Ascending aorta (tissue), 2 donors: ENCODE results near the gene CDHR5. TPM values are rescaled to one million over a fixed set of nuclear protein-coding genes. Genes with fewer than 3 reads are reported as not detected.
A peak's percentile ranks its signal among the peaks of the same experiment; 100 is the strongest.

Experiments used
- DNase-seq, 2 donors: peaks; one replicate each; pipeline ENCODE4 v3.0.0-alpha.2; 2019; ENCODE audit warnings: low spot score in 2 of 2
- H3K27ac ChIP-seq, 2 donors: fragments of 200-600 bp; sonication (generic); one replicate each; pipeline ENCODE4 v1.5.1; 2016 to 2017; ENCODE audit warnings: mild to moderate bottlenecking in 1 of 2
- H3K27me3 ChIP-seq: fragments of 200-600 bp; sonication (generic); one replicate; pipeline ENCODE4 v1.5.1; 2017
- H3K36me3 ChIP-seq, 2 donors: fragments of 200-600 bp; sonication (generic); one replicate each; pipeline ENCODE4 v1.5.1; 2016
- H3K4me1 ChIP-seq, 2 donors: fragments of 200-600 bp; sonication (generic); one replicate each; pipeline ENCODE4 v1.5.1; 2016 to 2017; ENCODE audit warnings: mild to moderate bottlenecking in 1 of 2
- H3K4me3 ChIP-seq, 2 donors: fragments of 200-600 bp; sonication (generic); one replicate each; pipeline ENCODE4 v1.5.1; 2016 to 2017; ENCODE audit warnings: mild to moderate bottlenecking in 1 of 2
- H3K9me3 ChIP-seq, 2 donors: fragments of 200-600 bp; sonication (generic); one replicate each; pipeline ENCODE4 v1.5.1; 2016
- intact Hi-C: fragments of 100-400 bp; cut with DNase I; formaldehyde crosslinking; loops from one replicate; pipeline ENCODE4 v1.15.1; 2023
- total RNA-seq: library from RNA; depleted of rRNA; stranded (reverse); fragments of >200 nt; gene quantifications from one replicate; pipeline ENCODE4 v1.1.0, GENCODE V29; 2016
- TF ChIP-seq, protein P1 (sequence below), 3 experiments: fragments of 200-600 bp in 2 of 3; fragments of 450-650 bp in 1 of 3; sonication (generic) in 2 of 3; IDR thresholded peaks; one replicate each; pipeline ENCODE4 v1.5.1; 2016 to 2019; ENCODE audit warnings: antibody characterized with exemption in 3 of 3, mild to moderate bottlenecking in 1 of 3, moderate library complexity in 1 of 3

The CDHR5 gene
- total RNA-seq, 1 donor from 2014 or later: 5.0 TPM

DNA sequence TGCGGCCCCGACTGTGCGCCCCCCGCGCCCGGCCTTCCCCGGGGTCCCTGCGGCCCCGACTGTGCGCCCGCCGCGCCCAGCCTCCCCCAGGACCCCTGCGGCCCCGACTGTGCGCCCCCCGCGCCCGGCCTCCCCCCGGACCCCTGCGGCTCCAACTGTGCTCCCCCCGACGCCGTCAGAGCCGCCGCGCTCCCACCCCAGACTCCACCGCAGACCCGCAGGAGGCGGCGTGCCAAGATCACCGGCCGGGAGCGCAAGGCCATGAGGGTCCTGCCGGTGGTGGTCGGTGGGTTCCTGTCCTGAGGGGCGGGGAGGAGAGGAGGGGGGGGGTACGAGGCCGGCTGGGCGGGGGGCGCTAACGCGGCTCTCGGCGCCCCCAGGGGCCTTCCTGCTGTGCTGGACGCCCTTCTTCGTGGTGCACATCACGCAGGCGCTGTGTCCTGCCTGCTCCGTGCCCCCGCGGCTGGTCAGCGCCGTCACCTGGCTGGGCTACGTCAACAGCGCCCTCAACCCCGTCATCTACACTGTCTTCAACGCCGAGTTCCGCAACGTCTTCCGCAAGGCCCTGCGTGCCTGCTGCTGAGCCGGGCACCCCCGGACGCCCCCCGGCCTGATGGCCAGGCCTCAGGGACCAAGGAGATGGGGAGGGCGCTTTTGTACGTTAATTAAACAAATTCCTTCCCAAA lies 15.4 kb upstream of the CDHR5 start:
- intact Hi-C loops: no loop called here
- Histone ChIP-seq H3K4me1 (peaks cover 9% of the 10 kb centered on the region in 2 donors), H3K27me3 (no peaks in the 10 kb centered on the region), H3K36me3 (peaks cover 8 to 18% of the 10 kb centered on the region in 2 donors), H3K9me3 (no peaks in the 10 kb centered on the region), H3K4me3 (no peak overlapping the region), H3K27ac (no peak overlapping the region)
- TF ChIP-seq, protein P1, sequence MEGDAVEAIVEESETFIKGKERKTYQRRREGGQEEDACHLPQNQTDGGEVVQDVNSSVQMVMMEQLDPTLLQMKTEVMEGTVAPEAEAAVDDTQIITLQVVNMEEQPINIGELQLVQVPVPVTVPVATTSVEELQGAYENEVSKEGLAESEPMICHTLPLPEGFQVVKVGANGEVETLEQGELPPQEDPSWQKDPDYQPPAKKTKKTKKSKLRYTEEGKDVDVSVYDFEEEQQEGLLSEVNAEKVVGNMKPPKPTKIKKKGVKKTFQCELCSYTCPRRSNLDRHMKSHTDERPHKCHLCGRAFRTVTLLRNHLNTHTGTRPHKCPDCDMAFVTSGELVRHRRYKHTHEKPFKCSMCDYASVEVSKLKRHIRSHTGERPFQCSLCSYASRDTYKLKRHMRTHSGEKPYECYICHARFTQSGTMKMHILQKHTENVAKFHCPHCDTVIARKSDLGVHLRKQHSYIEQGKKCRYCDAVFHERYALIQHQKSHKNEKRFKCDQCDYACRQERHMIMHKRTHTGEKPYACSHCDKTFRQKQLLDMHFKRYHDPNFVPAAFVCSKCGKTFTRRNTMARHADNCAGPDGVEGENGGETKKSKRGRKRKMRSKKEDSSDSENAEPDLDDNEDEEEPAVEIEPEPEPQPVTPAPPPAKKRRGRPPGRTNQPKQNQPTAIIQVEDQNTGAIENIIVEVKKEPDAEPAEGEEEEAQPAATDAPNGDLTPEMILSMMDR (IDR thresholded peaks at IDR 0.05): no peak
- DNase-seq: no peak

- TF ChIP-seq, protein P1 (IDR thresholded peaks at IDR 0.05): no peak
- intact Hi-C loops: no loop called here
- no peak for DNase-seq
- Histone ChIP-seq H3K27me3 (no peaks in the 10 kb centered on the region), H3K4me3 (no peak overlapping the region), H3K27ac (no peak overlapping the region), H3K36me3 (peaks cover 8 to 15% of the 10 kb centered on the region in 2 donors), H3K4me1 (peaks cover 9% of the 10 kb centered on the region in 2 donors), H3K9me3 (no peaks in the 10 kb centered on the region)
Measured at GRCh38 chr11:639332-639955, 14.7 kb upstream of the CDHR5 start.

DNA sequence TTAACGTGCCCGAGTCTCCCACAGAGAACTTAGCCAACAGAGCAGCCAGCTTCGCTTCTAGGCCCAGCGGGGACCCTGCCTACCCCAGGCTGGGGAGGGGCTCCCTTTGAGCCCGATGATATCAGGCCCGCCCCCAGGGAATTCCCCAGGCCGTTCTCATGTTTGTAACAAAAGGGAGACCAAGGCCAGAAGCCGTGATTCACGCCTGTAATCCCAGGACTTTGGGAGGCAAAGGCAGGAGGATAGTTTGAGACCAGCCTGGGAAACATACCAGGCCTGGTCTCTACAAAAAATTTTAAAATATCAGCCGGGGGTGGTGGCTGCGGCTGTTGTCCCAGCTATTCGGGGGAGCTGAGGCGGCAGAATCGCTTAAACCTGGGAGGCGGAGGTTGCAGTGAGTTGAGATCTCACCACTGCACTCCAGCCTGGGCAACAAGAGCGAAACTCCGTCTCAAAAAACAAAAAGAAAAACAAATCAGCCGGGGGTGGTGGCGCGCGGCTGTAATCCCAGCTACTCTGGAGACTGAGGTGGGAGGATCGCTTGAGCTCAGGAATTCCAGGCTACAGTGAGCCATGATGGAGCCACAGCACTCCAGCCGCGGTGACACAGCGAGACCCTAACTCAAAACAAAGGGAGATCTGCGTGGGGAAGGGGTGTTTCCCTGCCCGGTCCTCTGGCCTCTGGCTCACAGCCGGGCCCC lies 14.0 kb upstream of the CDHR5 start:
- TF ChIP-seq, protein P1 (IDR thresholded peaks at IDR 0.05): no peak
- no peaks in the 10 kb centered on the region for H3K27me3 ChIP-seq
- H3K9me3 ChIP-seq: no peaks in the 10 kb centered on the region
- peaks cover 9% of the 10 kb centered on the region in 2 donors for H3K4me1 ChIP-seq
- no peak overlapping the region for H3K4me3 ChIP-seq
- no peak overlapping the region for H3K27ac ChIP-seq
- H3K36me3 ChIP-seq: peaks cover 5 to 9% of the 10 kb centered on the region in 2 donors
- intact Hi-C loops: no loop called here
- no peak for DNase-seq

DNA sequence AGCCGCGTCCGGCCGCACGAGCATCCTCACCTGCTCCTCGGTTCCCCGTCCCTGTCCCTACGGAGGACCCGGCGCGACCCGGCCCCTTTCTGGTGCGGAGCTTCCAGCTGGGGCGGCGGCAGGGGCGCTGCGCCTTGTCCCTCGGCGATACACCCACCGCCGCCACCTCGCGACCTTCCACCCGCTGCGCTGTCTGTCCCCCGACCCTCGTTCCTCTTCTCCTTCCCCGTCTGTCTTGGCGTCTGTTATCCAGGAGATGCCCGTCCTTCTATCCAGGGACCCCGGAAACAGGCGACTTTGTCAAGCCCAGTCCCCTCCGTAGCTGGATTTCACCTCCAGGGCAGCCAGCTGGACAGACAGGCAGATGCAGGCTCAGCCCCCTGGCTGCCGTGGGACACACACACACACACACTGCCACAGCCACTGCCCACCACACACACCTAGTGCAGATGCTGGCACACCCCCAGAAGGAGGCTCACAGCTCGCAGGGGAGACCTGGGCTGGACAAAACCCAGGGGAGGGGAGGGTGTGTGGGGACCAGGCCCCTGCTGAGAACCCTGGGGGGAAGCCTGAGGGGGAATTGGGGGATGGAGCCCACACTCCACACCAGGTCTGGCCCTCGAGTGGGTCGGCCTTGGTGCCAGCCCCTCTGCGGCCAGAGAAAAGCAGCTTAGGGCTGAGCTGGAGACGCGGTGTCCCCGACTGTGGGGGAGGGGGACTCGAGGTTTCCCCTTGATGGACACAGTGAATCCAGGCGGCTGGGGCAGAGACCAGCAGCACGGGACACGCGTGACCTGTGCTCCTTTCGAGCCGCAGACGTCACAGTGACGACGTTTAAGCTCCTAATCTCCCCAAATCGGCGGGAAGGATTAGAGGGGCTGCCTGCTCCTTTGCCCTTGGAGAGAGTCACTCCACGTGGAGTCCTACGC lies 13.1 kb upstream of the CDHR5 start:
- Histone ChIP-seq H3K36me3 (peaks cover 3 to 5% of the 10 kb centered on the region in 2 donors), H3K27ac (no peak overlapping the region), H3K27me3 (no peaks in the 10 kb centered on the region), H3K4me1 (peaks cover 9% of the 10 kb centered on the region in 2 donors), H3K4me3 (peak overlapping the region; percentile 37 to 59), H3K9me3 (no peaks in the 10 kb centered on the region)
- TF ChIP-seq, protein P1 (IDR thresholded peaks at IDR 0.05): no peak
- intact Hi-C loops: no loop called here
- DNase-seq: no peak

DNA sequence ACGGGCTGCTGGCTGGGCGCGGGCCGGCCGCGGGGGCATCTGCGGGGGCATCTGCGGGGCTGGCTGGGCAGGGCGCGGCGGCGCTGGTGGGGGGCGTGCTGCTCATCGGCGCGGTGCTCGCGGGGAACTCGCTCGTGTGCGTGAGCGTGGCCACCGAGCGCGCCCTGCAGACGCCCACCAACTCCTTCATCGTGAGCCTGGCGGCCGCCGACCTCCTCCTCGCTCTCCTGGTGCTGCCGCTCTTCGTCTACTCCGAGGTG lies 12.5 kb upstream of the CDHR5 start:
- intact Hi-C loops: no loop called here
- Histone ChIP-seq H3K9me3 (no peaks in the 10 kb centered on the region), H3K4me3 (peak overlapping the region; percentile 37 to 59), H3K27me3 (no peaks in the 10 kb centered on the region), H3K4me1 (peaks cover 9% of the 10 kb centered on the region in 2 donors), H3K36me3 (peaks cover 3 to 4% of the 10 kb centered on the region in 2 donors), H3K27ac (no peak overlapping the region)
- TF ChIP-seq, protein P1 (IDR thresholded peaks at IDR 0.05): no peak
- no peak for DNase-seq
